ENCODE data around the gene SLC6A16. TPM values are rescaled to one million over a fixed set of nuclear protein-coding genes. Genes with fewer than 3 reads are reported as not detected.
A peak's percentile ranks its signal among the peaks of the same experiment; 100 is the strongest.

The SLC6A16 gene
- total RNA-seq, 1 donor from 2014 or later = 0.17 TPM

GRCh38 chr19:49340865-49341718 is 16.1 kb upstream of the SLC6A16 start:
- DNase-seq (ENCODE audit: low read depth) = no peak
- no peak for TF ChIP-seq CTCF (IDR thresholded peaks at IDR 0.05; ENCODE audit: insufficient read depth, low read length, poor library complexity, severe bottlenecking)
- H3K36me3 ChIP-seq (ENCODE audit: control insufficient read depth, insufficient read depth, low read length) = peaks cover 4% of the 10 kb centered on the region
- H3K4me3 ChIP-seq (ENCODE audit: low read depth, low read length) = no peak overlapping the region
- peaks cover 13% of the 10 kb centered on the region for H3K27me3 ChIP-seq (ENCODE audit: control insufficient read depth, insufficient read depth, low read length)

- DNase-seq (ENCODE audit: low read depth) = no peak
- no peak for TF ChIP-seq CTCF (IDR thresholded peaks at IDR 0.05; ENCODE audit: insufficient read depth, low read length, poor library complexity, severe bottlenecking)
- H3K4me3 ChIP-seq (ENCODE audit: low read depth, low read length) = no peak overlapping the region
- peaks cover 13% of the 10 kb centered on the region for H3K27me3 ChIP-seq (ENCODE audit: control insufficient read depth, insufficient read depth, low read length)
- peaks cover 4% of the 10 kb centered on the region for H3K36me3 ChIP-seq (ENCODE audit: control insufficient read depth, insufficient read depth, low read length)
These were observed 15.3 kb upstream of the SLC6A16 start for GRCh38 chr19:49340069-49340864.

- peaks cover 1% of the 10 kb centered on the region for H3K36me3 ChIP-seq (ENCODE audit: control insufficient read depth, insufficient read depth, low read length)
- H3K27me3 ChIP-seq (ENCODE audit: control insufficient read depth, insufficient read depth, low read length) = peaks cover 13% of the 10 kb centered on the region
- H3K4me3 ChIP-seq (ENCODE audit: low read depth, low read length) = peak overlapping the region; percentile 5
- TF ChIP-seq CTCF (IDR thresholded peaks at IDR 0.05; ENCODE audit: insufficient read depth, low read length, poor library complexity, severe bottlenecking) = no peak
- peak; percentile 71 for DNase-seq (ENCODE audit: low read depth)
These were observed 14.5 kb upstream of the SLC6A16 start for GRCh38 chr19:49339301-49340068.

GRCh38 chr19:49338691-49339300 is 13.8 kb upstream of the SLC6A16 start:
- no peak for TF ChIP-seq CTCF (IDR thresholded peaks at IDR 0.05; ENCODE audit: insufficient read depth, low read length, poor library complexity, severe bottlenecking)
- Histone ChIP-seq H3K4me3 (ENCODE audit: low read depth, low read length) (peak overlapping the region; percentile 5), H3K27me3 (ENCODE audit: control insufficient read depth, insufficient read depth, low read length) (peaks cover 13% of the 10 kb centered on the region), H3K36me3 (ENCODE audit: control insufficient read depth, insufficient read depth, low read length) (peaks cover 1% of the 10 kb centered on the region)
- DNase-seq (ENCODE audit: low read depth) = no peak

- no peak overlapping the region for H3K4me3 ChIP-seq (ENCODE audit: low read depth, low read length)
- H3K27me3 ChIP-seq (ENCODE audit: control insufficient read depth, insufficient read depth, low read length) = peaks cover 13% of the 10 kb centered on the region
- no peak for DNase-seq (ENCODE audit: low read depth)
- no peak for TF ChIP-seq CTCF (IDR thresholded peaks at IDR 0.05; ENCODE audit: insufficient read depth, low read length, poor library complexity, severe bottlenecking)
- H3K36me3 ChIP-seq (ENCODE audit: control insufficient read depth, insufficient read depth, low read length) = peaks cover 1% of the 10 kb centered on the region
These were observed 13.2 kb upstream of the SLC6A16 start for GRCh38 chr19:49338023-49338677.

Measured in kidney epithelial cell (primary cell).